AG09319 (cell line): Measurements from ENCODE around the gene SDHC.

Experiments used
- DNase-seq: peaks from one replicate; pipeline ENCODE4 v3.0.0-alpha.2; 2010; ENCODE audit warnings: low read depth; ENCODE audit errors: extremely low read depth
- CTCF ChIP-seq: IDR thresholded peaks from 2 replicates; pipeline ENCODE4 v1.5.1; 2011; ENCODE audit warnings: low read depth, mild to moderate bottlenecking, inconsistent platforms, low read length, moderate library complexity

Gene SDHC

GRCh38 chr1:161364332-161364731, 50.2 kb downstream of the SDHC start:
- no peak for DNase-seq
- TF ChIP-seq CTCF: no peak

GRCh38 chr1:161365207-161365606, 51.0 kb downstream of the SDHC start:
- no peak for DNase-seq
- no peak for TF ChIP-seq CTCF

- no peak for DNase-seq
- TF ChIP-seq CTCF: no peak
These were observed 53.7 kb downstream of the SDHC start, which contains the start of gene CFAP126 for GRCh38 chr1:161367684-161368400. CFAP126 (minus strand) TSS chr1:161367876; CDS start chr1:161367868, 8 bp downstream.

GRCh38 chr1:161373442-161373841, 59.3 kb downstream of the SDHC start:
- DNase-seq: no peak

GRCh38 chr1:161374373-161374772, 60.2 kb downstream of the SDHC start:
- TF ChIP-seq CTCF: no peak
- DNase-seq: no peak

More at GRCh38 chr1:161373442-161373841, 59.3 kb downstream of the SDHC start:
- no peak for TF ChIP-seq CTCF

- TF ChIP-seq CTCF: no peak
- DNase-seq: no peak
These were observed 63.8 kb downstream of the SDHC start for GRCh38 chr1:161378014-161378413.

- DNase-seq: no peak
- no peak for TF ChIP-seq CTCF
These were observed 64.9 kb downstream of the SDHC start for GRCh38 chr1:161379071-161379470.
